CD14-positive monocyte (primary cell): ENCODE measurements around the gene USP1. TPM values are rescaled to one million over a fixed set of nuclear protein-coding genes. Genes with fewer than 3 reads are reported as not detected.

ENCODE experiments used
- DNase-seq, 3 donors: peaks; one replicate each; pipeline ENCODE4 v3.0.0-alpha.2; 2011 to 2022
- H2AFZ ChIP-seq: 2 replicates; pipeline ENCODE4 v1.6.0; 2012; ENCODE audit warnings: mild to moderate bottlenecking, low read depth, low read length, inconsistent platforms; ENCODE audit not compliant: insufficient read depth, poor library complexity, severe bottlenecking
- H3K27ac ChIP-seq, 2 donors: 1 replicate in 1 of 2; 2 replicates in 1 of 2; pipeline ENCODE4 v1.5.1; 2012 to 2013; ENCODE audit warnings: low read length in 2 of 2, control low read depth in 1 of 2, inconsistent platforms in 1 of 2, low read depth in 1 of 2, mild to moderate bottlenecking in 1 of 2
- H3K27me3 ChIP-seq, 2 donors: one replicate each; pipeline versions ENCODE4 v1.6.0 to v1.6.1; 2011 to 2013; ENCODE audit warnings: low read length in 2 of 2; ENCODE audit not compliant: control insufficient read depth in 2 of 2, insufficient read depth in 2 of 2
- H3K36me3 ChIP-seq, 2 donors: replicated peaks in 1 of 2; 1 replicate in 1 of 2; 2 replicates in 1 of 2; pipeline versions ENCODE4 v1.5.1 to v1.6.1; 2012 to 2013; ENCODE audit warnings: low read length in 2 of 2, control low read depth in 1 of 2, inconsistent platforms in 1 of 2, mild to moderate bottlenecking in 1 of 2; ENCODE audit not compliant: insufficient read depth in 2 of 2, control insufficient read depth in 1 of 2
- H3K4me1 ChIP-seq, 2 donors: 1 replicate in 1 of 2; 2 replicates in 1 of 2; pipeline versions ENCODE4 v1.5.1 to v1.6.1; 2012 to 2013; ENCODE audit warnings: low read length in 2 of 2, control low read depth in 1 of 2, inconsistent platforms in 1 of 2, mild to moderate bottlenecking in 1 of 2, moderate library complexity in 1 of 2; ENCODE audit not compliant: insufficient read depth in 2 of 2, control insufficient read depth in 1 of 2
- H3K4me2 ChIP-seq: replicated peaks from 2 replicates; pipeline ENCODE3; 2012; ENCODE audit warnings: low read length, moderate library complexity, mild to moderate bottlenecking; ENCODE audit not compliant: poor library complexity, severe bottlenecking; ENCODE audit errors: extremely low read depth
- H3K4me3 ChIP-seq, 3 experiments: fragments of 200-600 bp in 1 of 3; sonication (generic) in 1 of 3; replicated peaks in 1 of 3; 1 replicate in 2 of 3; 2 replicates in 1 of 3; pipeline ENCODE4 v1.5.1; 2011 to 2013; ENCODE audit warnings: low read length in 3 of 3, mild to moderate bottlenecking in 3 of 3, control low read depth in 2 of 3, low read depth in 2 of 3, inconsistent platforms in 1 of 3, moderate library complexity in 1 of 3
- H3K79me2 ChIP-seq: 2 replicates; pipeline ENCODE4 v1.6.0; 2012; ENCODE audit warnings: mild to moderate bottlenecking, control low read depth, inconsistent platforms, low read length, moderate library complexity; ENCODE audit not compliant: insufficient read depth
- H3K9ac ChIP-seq: 2 replicates; pipeline ENCODE4 v1.6.0; 2017; ENCODE audit warnings: low read length, mild to moderate bottlenecking; ENCODE audit not compliant: insufficient read depth, poor library complexity, severe bottlenecking
- H3K9me3 ChIP-seq, 2 donors: replicated peaks in 1 of 2; 1 replicate in 1 of 2; 2 replicates in 1 of 2; pipeline versions ENCODE4 v1.5.1 to v1.6.1; 2012 to 2013; ENCODE audit warnings: low read length in 2 of 2, control low read depth in 1 of 2; ENCODE audit not compliant: control insufficient read depth in 1 of 2, insufficient read depth in 1 of 2
- H4K20me1 ChIP-seq: 2 replicates; pipeline ENCODE4 v1.6.0; 2012; ENCODE audit warnings: mild to moderate bottlenecking, low read length, control low read depth, moderate library complexity; ENCODE audit not compliant: insufficient read depth
- H3K27ac Mint-ChIP-seq, 7 donors: one replicate each; pipeline ENCODE4 v1.8.0; 2020; ENCODE audit warnings: mild to moderate bottlenecking in 7 of 7, mixed read lengths in 7 of 7, moderate library complexity in 6 of 7, inconsistent platforms in 2 of 7
- H3K27me3 Mint-ChIP-seq, 3 donors: one replicate each; pipeline ENCODE4 v1.8.0; 2021 to 2022; ENCODE audit warnings: low read depth in 3 of 3, mild to moderate bottlenecking in 3 of 3, mixed read lengths in 3 of 3, moderate library complexity in 3 of 3, inconsistent platforms in 1 of 3
- H3K36me3 Mint-ChIP-seq, 2 donors: one replicate each; pipeline ENCODE4 v1.8.0; 2020; ENCODE audit warnings: mixed read lengths in 2 of 2, inconsistent platforms in 1 of 2, mild to moderate bottlenecking in 1 of 2
- H3K4me1 Mint-ChIP-seq: one replicate; pipeline ENCODE4 v1.8.0; 2020; ENCODE audit warnings: mild to moderate bottlenecking, mixed read lengths
- H3K4me3 Mint-ChIP-seq, 2 donors: one replicate each; pipeline ENCODE4 v1.8.0; 2020; ENCODE audit warnings: mild to moderate bottlenecking in 2 of 2, mixed read lengths in 2 of 2, moderate library complexity in 1 of 2
- H3K9me3 Mint-ChIP-seq, 7 donors: one replicate each; pipeline ENCODE4 v1.8.0; 2020 to 2022; ENCODE audit warnings: mixed read lengths in 7 of 7, mild to moderate bottlenecking in 6 of 7, moderate library complexity in 6 of 7, inconsistent platforms in 2 of 7
- WGBS: methylation state at CpG from one replicate; pipeline ENCODE4 v1.1.5; 2013; ENCODE audit warnings: missing lambda C conversion rate; ENCODE audit not compliant: insufficient coverage; 5-methylcytosine and 5-hydroxymethylcytosine counted together
- intact Hi-C, 2 donors: fragments of 100-400 bp; cut with micrococcal nuclease; formaldehyde crosslinking; loops; one replicate each; pipeline versions ENCODE4 v1.15.0 to v1.15.1; 2023
- polyA plus RNA-seq, 3 donors: library from polyadenylated mRNA; depleted of rRNA in 1 of 3; unstranded in 2 of 3; stranded (reverse) in 1 of 3; fragments of 300-500 nt in 2 of 3; fragments of >200 nt in 1 of 3; fragmentation: Illumina TruSeq in 2 of 3; gene quantifications; 1 replicate in 2 of 3; 2 replicates in 1 of 3; pipeline ENCODE4 v1.2.3, GENCODE V29; 2012 to 2021
- TF ChIP-seq, protein P1 (sequence below): fragments of 200-600 bp; IDR thresholded peaks from one replicate; pipeline ENCODE4 v1.8.0; 2022; ENCODE audit warnings: antibody characterized with exemption, mild to moderate bottlenecking

USP1 gene
- polyA plus RNA-seq, 3 donors: 5.3 to 24.0 (median 13.6) TPM

DNA sequence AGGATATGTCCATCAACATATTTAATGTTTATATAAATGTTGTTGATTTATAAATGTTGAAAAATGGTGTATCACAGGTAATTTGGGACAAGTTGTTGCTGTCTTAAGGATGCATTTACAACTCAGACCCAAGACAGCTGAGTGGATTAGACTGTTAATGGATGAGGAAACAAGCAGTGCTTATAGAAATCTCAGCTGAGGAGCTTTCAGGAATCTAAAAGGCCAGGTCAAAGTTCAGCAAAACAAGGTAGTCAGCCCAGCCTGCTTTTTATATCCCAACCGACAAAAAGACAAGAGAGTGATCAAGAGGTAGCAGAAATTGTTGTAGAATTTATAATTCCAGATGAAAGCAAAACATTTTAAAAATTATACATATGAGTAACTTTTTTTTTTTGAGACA, 16.6 kb upstream of the USP1 start:
- no peaks in the 10 kb centered on the region for H3K9me3 ChIP-seq
- no peaks in the 10 kb centered on the region for H3K79me2 ChIP-seq
- H3K4me1 Mint-ChIP-seq: peaks cover 9% of the 10 kb centered on the region
- no peak overlapping the region for H3K27ac ChIP-seq
- no peaks in the 10 kb centered on the region for H3K36me3 ChIP-seq
- no peak overlapping the region for H3K27ac Mint-ChIP-seq
- H3K4me2 ChIP-seq: no peak overlapping the region
- peaks cover 0 to 2% (median 0%) of the 10 kb centered on the region in 7 donors for H3K9me3 Mint-ChIP-seq
- DNase-seq: no peak
- intact Hi-C loops: no loop called here
- H2AFZ ChIP-seq: no peak overlapping the region
- H3K36me3 Mint-ChIP-seq: no peaks in the 10 kb centered on the region
- no CpG with 5 or more reads among the region's 1 CpG for WGBS
- H3K4me1 ChIP-seq: no peaks in the 10 kb centered on the region
- no peak overlapping the region for H3K4me3 ChIP-seq
- H3K27me3 ChIP-seq: no peaks in the 10 kb centered on the region
- TF ChIP-seq, protein P1, sequence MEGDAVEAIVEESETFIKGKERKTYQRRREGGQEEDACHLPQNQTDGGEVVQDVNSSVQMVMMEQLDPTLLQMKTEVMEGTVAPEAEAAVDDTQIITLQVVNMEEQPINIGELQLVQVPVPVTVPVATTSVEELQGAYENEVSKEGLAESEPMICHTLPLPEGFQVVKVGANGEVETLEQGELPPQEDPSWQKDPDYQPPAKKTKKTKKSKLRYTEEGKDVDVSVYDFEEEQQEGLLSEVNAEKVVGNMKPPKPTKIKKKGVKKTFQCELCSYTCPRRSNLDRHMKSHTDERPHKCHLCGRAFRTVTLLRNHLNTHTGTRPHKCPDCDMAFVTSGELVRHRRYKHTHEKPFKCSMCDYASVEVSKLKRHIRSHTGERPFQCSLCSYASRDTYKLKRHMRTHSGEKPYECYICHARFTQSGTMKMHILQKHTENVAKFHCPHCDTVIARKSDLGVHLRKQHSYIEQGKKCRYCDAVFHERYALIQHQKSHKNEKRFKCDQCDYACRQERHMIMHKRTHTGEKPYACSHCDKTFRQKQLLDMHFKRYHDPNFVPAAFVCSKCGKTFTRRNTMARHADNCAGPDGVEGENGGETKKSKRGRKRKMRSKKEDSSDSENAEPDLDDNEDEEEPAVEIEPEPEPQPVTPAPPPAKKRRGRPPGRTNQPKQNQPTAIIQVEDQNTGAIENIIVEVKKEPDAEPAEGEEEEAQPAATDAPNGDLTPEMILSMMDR: no peak
- H3K4me3 Mint-ChIP-seq: no peak overlapping the region
- no peaks in the 10 kb centered on the region for H4K20me1 ChIP-seq
- peaks cover 0 to 1% (median 1%) of the 10 kb centered on the region in 3 donors for H3K27me3 Mint-ChIP-seq
- no peak overlapping the region for H3K9ac ChIP-seq

DNA sequence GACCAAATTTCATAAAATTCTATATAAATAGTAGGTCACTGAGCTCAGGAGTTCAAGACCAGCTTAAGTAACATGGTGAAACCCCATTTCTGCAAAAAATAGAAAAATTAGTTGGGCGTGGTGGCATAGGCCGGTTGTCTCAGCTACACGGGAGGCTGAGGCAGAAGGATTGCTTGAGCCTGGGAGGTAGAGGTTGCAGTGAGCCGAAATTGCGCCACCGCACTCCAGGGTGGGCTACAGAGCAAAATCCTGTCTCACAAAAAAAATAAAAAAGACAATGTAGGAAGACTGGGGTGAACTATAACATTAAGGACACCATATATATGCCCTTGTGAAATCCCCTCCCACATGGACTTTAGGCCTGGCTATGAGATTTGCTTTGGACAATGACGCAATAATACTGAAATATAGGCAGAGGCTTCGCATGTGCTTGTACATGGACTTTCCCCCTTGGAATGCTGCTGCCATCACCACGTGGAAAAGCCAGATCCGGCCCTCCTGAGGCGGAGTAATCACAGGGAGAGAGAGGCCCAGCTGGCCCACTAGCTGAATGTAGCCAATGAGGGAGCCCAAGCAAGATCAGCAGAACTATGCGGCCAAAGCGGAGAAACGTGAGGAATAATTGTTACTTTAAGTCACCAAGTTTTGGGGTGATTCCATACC, 13.1 kb upstream of the USP1 start:
- Mint-ChIP-seq H3K27me3 (peaks cover 0 to 1% (median 1%) of the 10 kb centered on the region in 3 donors), H3K9me3 (no peaks in the 10 kb centered on the region), H3K4me3 (no peak overlapping the region), H3K27ac (peak overlapping the region in 1 of 7 donors; percentile 41), H3K36me3 (no peaks in the 10 kb centered on the region), H3K4me1 (peaks cover 13% of the 10 kb centered on the region)
- Histone ChIP-seq H4K20me1 (no peaks in the 10 kb centered on the region), H3K4me2 (no peak overlapping the region), H3K4me3 (no peak overlapping the region), H3K36me3 (no peaks in the 10 kb centered on the region), H3K9ac (no peak overlapping the region), H3K27ac (no peak overlapping the region), H3K4me1 (no peaks in the 10 kb centered on the region), H3K27me3 (no peaks in the 10 kb centered on the region), H3K79me2 (no peaks in the 10 kb centered on the region), H3K9me3 (no peaks in the 10 kb centered on the region), H2AFZ (no peak overlapping the region)
- 92% methylated on average over 8 of the region's 14 CpGs for WGBS
- intact Hi-C loops: no loop called here
- no peak for DNase-seq
- TF ChIP-seq, protein P1: no peak
